Heart left ventricle (tissue), 16 donors: ENCODE measurements around the gene PARP3. TPM values are rescaled to one million over a fixed set of nuclear protein-coding genes. Genes with fewer than 3 reads are reported as not detected.

Experiments
- ATAC-seq, 4 donors: fragments of 200-7000 bp; cut with Tn5 transposase; one replicate each; pipeline ENCODE4 v1.9.1; 2020 to 2022; ENCODE audit warnings: moderate library complexity in 4 of 4, mild to moderate bottlenecking in 3 of 4, moderate number of reproducible peaks in 1 of 4
- DNase-seq, 5 donors: peaks; one replicate each; pipeline ENCODE4 v3.0.0-alpha.2; 2020
- H3K27ac ChIP-seq, 12 donors: fragments of 200-600 bp; sonication (generic) in 4 of 12; one replicate each; pipeline versions ENCODE4 v1.5.0 to v1.8.0; 2016 to 2022; ENCODE audit warnings: mild to moderate bottlenecking in 2 of 12
- H3K27me3 ChIP-seq, 9 donors: fragments of 200-600 bp; sonication (generic) in 2 of 9; one replicate each; pipeline versions ENCODE4 v1.5.1 to v1.8.0; 2016 to 2022; ENCODE audit warnings: mild to moderate bottlenecking in 3 of 9
- H3K36me3 ChIP-seq, 9 donors: fragments of 200-600 bp; sonication (generic) in 2 of 9; one replicate each; pipeline versions ENCODE4 v1.5.0 to v1.8.0; 2018 to 2022; ENCODE audit warnings: mild to moderate bottlenecking in 2 of 9
- H3K4me1 ChIP-seq, 12 donors: fragments of 200-600 bp; sonication (generic) in 4 of 12; one replicate each; pipeline versions ENCODE4 v1.5.0 to v1.8.0; 2016 to 2022; ENCODE audit warnings: mild to moderate bottlenecking in 3 of 12
- H3K4me3 ChIP-seq, 12 donors: fragments of 200-600 bp; sonication (generic) in 4 of 12; one replicate each; pipeline versions ENCODE4 v1.5.0 to v1.8.0; 2017 to 2022; ENCODE audit warnings: mild to moderate bottlenecking in 9 of 12, moderate library complexity in 4 of 12
- H3K9me3 ChIP-seq, 12 donors: fragments of 200-600 bp; sonication (generic) in 4 of 12; one replicate each; pipeline versions ENCODE4 v1.5.0 to v1.8.0; 2016 to 2022; ENCODE audit warnings: mild to moderate bottlenecking in 1 of 12
- POLR2A ChIP-seq, 2 donors: fragments of 450-650 bp; IDR thresholded peaks; one replicate each; pipeline ENCODE4 v1.6.1; 2017; ENCODE audit warnings: antibody characterized with exemption in 2 of 2, mild to moderate bottlenecking in 2 of 2, moderate library complexity in 2 of 2
- WGBS, 4 donors: extraction: QIAGEN DNeasy Blood & Tissue Kit in 2 of 4; methylation state at CpG; one replicate each; pipeline versions ENCODE4 v1.1.5 to v1.1.7; 2013 to 2018; 5-methylcytosine and 5-hydroxymethylcytosine counted together
- intact Hi-C, 10 donors: fragments of 100-400 bp; cut with DNase I; formaldehyde crosslinking; loops; one replicate each; pipeline versions ENCODE4 v1.11.1 to v1.14.2; 2022
- polyA plus RNA-seq, 2 donors: library from polyadenylated mRNA; stranded (reverse); fragments of 200-250 nt; gene quantifications; one replicate each; pipeline ENCODE4 v1.2.3, GENCODE V29; 2013
- total RNA-seq, 9 donors: library from RNA; depleted of rRNA in 2 of 9; stranded (reverse); fragments of >200 nt in 2 of 9; fragmentation: NEBNext Ultra II Directional in 3 of 9; extraction: Animal tissue kit (Norgen Biotek cat#: 25700) in 3 of 9; gene quantifications; one replicate each; pipeline versions ENCODE4 v1.1.0 to v1.2.4, GENCODE V29; 2016 to 2023
- TF ChIP-seq, protein P1 (sequence below), 12 donors: fragments of 200-600 bp; sonication (generic) in 4 of 12; IDR thresholded peaks; one replicate each; pipeline versions ENCODE4 v1.5.0 to v1.8.0; 2018 to 2022; ENCODE audit warnings: antibody characterized with exemption in 12 of 12, mild to moderate bottlenecking in 5 of 12
- donor health status: ischemic (EF 13 %, LVEDD 7.1; RV severe dilation, severe dysfunction).
- donor health status: healthy with polysubstance abuse.
- donor health status: DM: no; HTN: yes; CAD: no.
- donor health status: DM: no; HTN: no; CAD: no.
- donor health status: ischemic (EF 25% LVEDD 6.9; RV normal size, moderate dysfunction).
- donor health status: ischemic (EF 25% LVEDD 5.7; RV mildly dilated, moderate dysfunction).
- donor health status: healthy.
- donor health status: DM: yes; HTN: yes; CAD: no.
- donor health status: ischemic (EF 35%, LVEDD 5.7; RV mildly dilated, moderate dysfunction).
- donor health status: nonischemic (EF 11% LVEDD 7.7; RV severe dilation, severe dysfunction).
- donor health status: DM: yes; HTN: yes; CAD: no.
- donor health status: PGD.
- donor health status: ischemic (EF 29% LVEDD 5.4; RV normal size, mild dysfunction).
- donor health status: nonischemic (EF 23%, LVEDD 6.1; RV moderate dilation, normal function).

PARP3 gene
- total and polyA plus RNA-seq, 11 donors, result 7.0 to 37.5 (median 13.9) TPM

DNA sequence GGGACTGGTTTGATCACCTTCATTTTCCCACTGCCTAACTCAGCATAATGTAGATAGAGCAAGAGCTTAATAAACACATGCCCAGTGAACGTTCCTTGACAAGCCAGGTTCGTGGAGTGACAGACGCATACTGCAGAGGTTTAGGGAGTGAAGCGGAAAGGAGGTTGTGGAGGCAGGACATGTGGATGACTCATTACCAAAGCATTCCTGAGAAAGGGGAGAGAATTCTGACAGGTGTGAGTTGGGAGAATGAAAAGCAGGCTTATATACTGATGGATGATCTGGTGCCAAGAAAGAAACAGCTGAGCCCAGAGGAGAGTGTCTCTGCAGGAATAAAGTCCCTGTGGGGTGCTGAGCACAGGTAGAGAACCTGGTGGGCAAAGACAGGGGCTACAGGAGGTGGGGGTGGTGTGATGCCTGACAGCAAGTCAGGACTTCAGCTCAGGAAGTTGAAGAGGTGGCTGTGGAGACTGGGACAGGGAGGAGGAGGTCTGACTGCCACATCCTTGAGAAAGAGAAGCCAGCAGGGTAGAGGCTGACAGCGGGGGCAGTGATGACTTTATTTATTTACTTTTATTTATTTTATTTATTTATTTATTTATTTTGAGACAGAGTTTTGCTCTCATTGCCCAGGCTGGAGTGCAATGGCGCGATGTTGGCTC lies 55.9 kb downstream of the PARP3 start:
- DNase-seq, result no peak
- Histone ChIP-seq H3K36me3 (peaks cover 0 to 22% (median 19%) of the 10 kb centered on the region in 9 donors), H3K9me3 (no peaks in the 10 kb centered on the region), H3K27me3 (no peaks in the 10 kb centered on the region), H3K4me3 (no peak overlapping the region), H3K4me1 (peaks cover 0 to 27% (median 16%) of the 10 kb centered on the region in 12 donors), H3K27ac (no peak overlapping the region)
- intact Hi-C loops, result loop anchor here in 3 of 10 donors (5.0 to 10.0 kb wide), 3 partner anchors 274 to 337 kb away; partner anchors contain the start of gene GLYCTK (in 1 of the 3)
- no peak for ATAC-seq
- TF ChIP-seq, protein P1, sequence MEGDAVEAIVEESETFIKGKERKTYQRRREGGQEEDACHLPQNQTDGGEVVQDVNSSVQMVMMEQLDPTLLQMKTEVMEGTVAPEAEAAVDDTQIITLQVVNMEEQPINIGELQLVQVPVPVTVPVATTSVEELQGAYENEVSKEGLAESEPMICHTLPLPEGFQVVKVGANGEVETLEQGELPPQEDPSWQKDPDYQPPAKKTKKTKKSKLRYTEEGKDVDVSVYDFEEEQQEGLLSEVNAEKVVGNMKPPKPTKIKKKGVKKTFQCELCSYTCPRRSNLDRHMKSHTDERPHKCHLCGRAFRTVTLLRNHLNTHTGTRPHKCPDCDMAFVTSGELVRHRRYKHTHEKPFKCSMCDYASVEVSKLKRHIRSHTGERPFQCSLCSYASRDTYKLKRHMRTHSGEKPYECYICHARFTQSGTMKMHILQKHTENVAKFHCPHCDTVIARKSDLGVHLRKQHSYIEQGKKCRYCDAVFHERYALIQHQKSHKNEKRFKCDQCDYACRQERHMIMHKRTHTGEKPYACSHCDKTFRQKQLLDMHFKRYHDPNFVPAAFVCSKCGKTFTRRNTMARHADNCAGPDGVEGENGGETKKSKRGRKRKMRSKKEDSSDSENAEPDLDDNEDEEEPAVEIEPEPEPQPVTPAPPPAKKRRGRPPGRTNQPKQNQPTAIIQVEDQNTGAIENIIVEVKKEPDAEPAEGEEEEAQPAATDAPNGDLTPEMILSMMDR (IDR thresholded peaks at IDR 0.05), result no peak
- TF ChIP-seq POLR2A (IDR thresholded peaks at IDR 0.05), result no peak
- 49 to 56% (median 55%) methylated on average over 7 of the region's 7 CpGs for WGBS, 4 donors

Other genes starting within 250 kb of the PARP3 start
- under 1 TPM in 7 of 9 donors, not detected in 2; 0.21 to 0.95 (median 0.56) TPM for gene GRM2, start 235.3 kb upstream of the PARP3 start, total RNA-seq
- under 1 TPM; 0.03 to 0.11 TPM for gene GRM2, start 235.3 kb upstream of the PARP3 start, polyA plus RNA-seq
- not detected for gene IQCF6, start 163.1 kb upstream of the PARP3 start, total RNA-seq
- not detected for gene IQCF6, start 163.1 kb upstream of the PARP3 start, polyA plus RNA-seq
- gene IQCF2, start 80.7 kb upstream of the PARP3 start, total RNA-seq, result not detected
- not detected for gene IQCF2, start 80.7 kb upstream of the PARP3 start, polyA plus RNA-seq
- gene IQCF5, start 66.8 kb upstream of the PARP3 start, total RNA-seq, result not detected
- gene IQCF5, start 66.8 kb upstream of the PARP3 start, polyA plus RNA-seq, result not detected
- not detected for gene IQCF1, start 39.0 kb upstream of the PARP3 start, total RNA-seq
- not detected for gene IQCF1, start 39.0 kb upstream of the PARP3 start, polyA plus RNA-seq
- 10 to 100 TPM in 5 of 9 donors, 1 to 10 TPM in 4; 6.1 to 14.7 (median 10.2) TPM for gene RRP9, start 459 bp upstream of the PARP3 start, total RNA-seq
- gene RRP9, start 459 bp upstream of the PARP3 start, polyA plus RNA-seq, result 10 to 100 TPM; 12.4 to 30.8 TPM
- gene GPR62, start 13.0 kb downstream of the PARP3 start, total RNA-seq, result under 1 TPM in 5 of 9 donors, not detected in 4; 0.13 to 0.27 (median 0.21) TPM
- under 1 TPM; 0.06 to 0.11 TPM for gene GPR62, start 13.0 kb downstream of the PARP3 start, polyA plus RNA-seq
- 100 to 1,000 TPM in 2 of 9 donors, 10 to 100 TPM in 7; 55.4 to 149 (median 63.9) TPM for gene PCBP4, start 25.1 kb downstream of the PARP3 start, total RNA-seq
- 100 to 1,000 TPM in 1 of 2 donors, 10 to 100 TPM in 1; 64.8 to 101 TPM for gene PCBP4, start 25.1 kb downstream of the PARP3 start, polyA plus RNA-seq
- 10 to 100 TPM in 7 of 9 donors, 1 to 10 TPM in 2; 8.7 to 22.2 (median 12.3) TPM for gene ABHD14B, start 31.7 kb downstream of the PARP3 start, total RNA-seq
- 10 to 100 TPM; 11.5 to 19.8 TPM for gene ABHD14B, start 31.7 kb downstream of the PARP3 start, polyA plus RNA-seq
- 10 to 100 TPM; 17.7 to 51.4 (median 22.1) TPM for gene ABHD14A, start 32.7 kb downstream of the PARP3 start, total RNA-seq
- 10 to 100 TPM; 21.7 to 70.3 TPM for gene ABHD14A, start 32.7 kb downstream of the PARP3 start, polyA plus RNA-seq
- 10 to 100 TPM; 14.8 to 45.3 (median 27.7) TPM for gene ACY1, start 41.2 kb downstream of the PARP3 start, total RNA-seq
- 10 to 100 TPM; 18.3 to 21.2 TPM for gene ACY1, start 41.2 kb downstream of the PARP3 start, polyA plus RNA-seq
- 100 to 1,000 TPM; 515 to 986 (median 681) TPM for gene RPL29, start 53.5 kb downstream of the PARP3 start, total RNA-seq
- 1,000 to 10,000 TPM; 1,354 to 1,405 TPM for gene RPL29, start 53.5 kb downstream of the PARP3 start, polyA plus RNA-seq
- 10 to 100 TPM; 14.5 to 33.2 (median 20.7) TPM for gene DUSP7, start 114.2 kb downstream of the PARP3 start, total RNA-seq
- 10 to 100 TPM in 1 of 2 donors, 1 to 10 TPM in 1; 9.2 to 26.1 TPM for gene DUSP7, start 114.2 kb downstream of the PARP3 start, polyA plus RNA-seq
- gene POC1A, start 212.1 kb downstream of the PARP3 start, total RNA-seq, result 1 to 10 TPM in 7 of 9 donors, under 1 TPM in 2; 0.66 to 5.2 (median 1.4) TPM
- gene POC1A, start 212.1 kb downstream of the PARP3 start, polyA plus RNA-seq, result 1 to 10 TPM in 1 of 2 donors, under 1 TPM in 1; 0.50 to 3.0 TPM